ENCODE results near the gene OXCT1. TPM values are rescaled to one million over a fixed set of nuclear protein-coding genes. Genes with fewer than 3 reads are reported as not detected.

The OXCT1 gene
- total RNA-seq, 1 experiment from 2014 or later, result 20.6 TPM

- Mint-ChIP-seq H3K27ac (no peak overlapping the region), H3K9me3 (no peaks in the 10 kb centered on the region), H3K4me1 (no peaks in the 10 kb centered on the region), H3K4me3 (no peak overlapping the region), H3K36me3 (no peaks in the 10 kb centered on the region), H3K27me3 (ENCODE audit: low read depth) (no peaks in the 10 kb centered on the region)
- TF ChIP-seq ZNF263 (CRISPR knock-in tag; IDR thresholded peaks at IDR 0.05; ENCODE audit: low read depth), result no peak
- no peak for TF ChIP-seq ZNF232 (CRISPR knock-in tag; IDR thresholded peaks at IDR 0.05)
- TF ChIP-seq GRHL2 (CRISPR knock-in tag; IDR thresholded peaks at IDR 0.05; ENCODE audit: insufficient replicate concordance, severe bottlenecking), result no peak
- no peak for TF ChIP-seq RORB (CRISPR knock-in tag; IDR thresholded peaks at IDR 0.05)
- no peak for TF ChIP-seq ESRRA (CRISPR knock-in tag; IDR thresholded peaks at IDR 0.05; ENCODE audit: borderline replicate concordance)
- no peak for TF ChIP-seq ZNF219 (CRISPR knock-in tag; IDR thresholded peaks at IDR 0.05; ENCODE audit: borderline replicate concordance)
- TF ChIP-seq ELF4 (CRISPR knock-in tag; IDR thresholded peaks at IDR 0.05; ENCODE audit: low read depth), result no peak
- TF ChIP-seq NFE2L1 (CRISPR knock-in tag; IDR thresholded peaks at IDR 0.05), result no peak
- no peak for TF ChIP-seq ZNF317 (CRISPR knock-in tag; IDR thresholded peaks at IDR 0.05; ENCODE audit: borderline replicate concordance, low read depth)
- no peak for TF ChIP-seq STAT6 (CRISPR knock-in tag; conservative IDR thresholded peaks at IDR 0.05; ENCODE audit: low read depth)
- no peak for TF ChIP-seq IRF1 (CRISPR knock-in tag; IDR thresholded peaks at IDR 0.05)
- TF ChIP-seq, protein P1, sequence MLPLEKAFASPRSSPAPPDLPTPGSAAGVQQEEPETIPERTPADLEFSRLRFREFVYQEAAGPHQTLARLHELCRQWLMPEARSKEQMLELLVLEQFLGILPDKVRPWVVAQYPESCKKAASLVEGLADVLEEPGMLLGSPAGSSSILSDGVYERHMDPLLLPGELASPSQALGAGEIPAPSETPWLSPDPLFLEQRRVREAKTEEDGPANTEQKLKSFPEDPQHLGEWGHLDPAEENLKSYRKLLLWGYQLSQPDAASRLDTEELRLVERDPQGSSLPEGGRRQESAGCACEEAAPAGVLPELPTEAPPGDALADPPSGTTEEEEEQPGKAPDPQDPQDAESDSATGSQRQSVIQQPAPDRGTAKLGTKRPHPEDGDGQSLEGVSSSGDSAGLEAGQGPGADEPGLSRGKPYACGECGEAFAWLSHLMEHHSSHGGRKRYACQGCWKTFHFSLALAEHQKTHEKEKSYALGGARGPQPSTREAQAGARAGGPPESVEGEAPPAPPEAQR (CRISPR knock-in tag; IDR thresholded peaks at IDR 0.05), result no peak
- TF ChIP-seq ZNF423 (CRISPR knock-in tag; IDR thresholded peaks at IDR 0.05), result no peak
- TF ChIP-seq PRRX2 (CRISPR knock-in tag; IDR thresholded peaks at IDR 0.05), result no peak
- ChIA-PET CTCF (interaction anchor here (1.4 kb wide), 1 partner anchor 88 kb away, joined by 3 read pairs; no protein-coding TSS in a partner anchor), POLR2A (interaction anchor here (1.6 kb wide), 1 partner anchor 15 kb away, joined by 4 read pairs; no protein-coding TSS in a partner anchor)
- ATAC-seq, result no peak
- DNase-seq (ENCODE audit: low spot score), result no peak
These were observed 101.5 kb downstream of the OXCT1 start for GRCh38 chr5:41768692-41769091.

DNA sequence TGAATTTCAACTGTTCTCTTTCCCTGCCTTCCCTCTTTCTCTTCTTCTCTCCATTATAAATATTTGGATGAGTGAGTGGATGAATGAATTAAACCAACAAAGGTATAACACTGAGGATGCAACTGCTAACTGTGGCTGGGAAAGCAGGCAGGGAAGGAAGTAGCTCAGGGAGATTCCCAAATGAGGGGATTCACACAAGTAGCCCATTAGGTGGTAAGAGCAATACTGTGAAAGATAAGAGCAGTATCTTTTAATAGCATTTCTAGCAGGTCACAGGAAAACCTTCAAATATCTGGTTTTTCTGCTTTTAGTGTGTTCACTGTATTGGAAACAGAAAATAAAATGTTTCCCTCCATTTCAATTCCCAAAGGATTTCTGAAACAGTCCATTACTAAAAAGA lies 105.6 kb downstream of the OXCT1 start:
- H3K27ac Mint-ChIP-seq, result no peak overlapping the region
- ATAC-seq (no peak), DNase-seq (ENCODE audit: low spot score) (no peak)
- H3K4me1 Mint-ChIP-seq, result no peaks in the 10 kb centered on the region
- ChIA-PET POLR2A (no interaction called here), CTCF (no interaction called here)
- H3K27me3 Mint-ChIP-seq (ENCODE audit: low read depth), result no peaks in the 10 kb centered on the region
- H3K36me3 Mint-ChIP-seq, result no peaks in the 10 kb centered on the region
- H3K9me3 Mint-ChIP-seq, result no peaks in the 10 kb centered on the region
- no peak overlapping the region for H3K4me3 Mint-ChIP-seq
- TF ChIP-seq JAZF1 (CRISPR knock-in tag; IDR thresholded peaks at IDR 0.05), result no peak
- TF ChIP-seq, protein P2, sequence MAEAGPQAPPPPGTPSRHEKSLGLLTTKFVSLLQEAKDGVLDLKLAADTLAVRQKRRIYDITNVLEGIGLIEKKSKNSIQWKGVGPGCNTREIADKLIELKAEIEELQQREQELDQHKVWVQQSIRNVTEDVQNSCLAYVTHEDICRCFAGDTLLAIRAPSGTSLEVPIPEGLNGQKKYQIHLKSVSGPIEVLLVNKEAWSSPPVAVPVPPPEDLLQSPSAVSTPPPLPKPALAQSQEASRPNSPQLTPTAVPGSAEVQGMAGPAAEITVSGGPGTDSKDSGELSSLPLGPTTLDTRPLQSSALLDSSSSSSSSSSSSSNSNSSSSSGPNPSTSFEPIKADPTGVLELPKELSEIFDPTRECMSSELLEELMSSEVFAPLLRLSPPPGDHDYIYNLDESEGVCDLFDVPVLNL (CRISPR knock-in tag; IDR thresholded peaks at IDR 0.05; ENCODE audit: borderline replicate concordance, low read depth), result no peak
- no peak for TF ChIP-seq GRHL2 (CRISPR knock-in tag; IDR thresholded peaks at IDR 0.05; ENCODE audit: insufficient replicate concordance, severe bottlenecking)
- TF ChIP-seq, protein P3, sequence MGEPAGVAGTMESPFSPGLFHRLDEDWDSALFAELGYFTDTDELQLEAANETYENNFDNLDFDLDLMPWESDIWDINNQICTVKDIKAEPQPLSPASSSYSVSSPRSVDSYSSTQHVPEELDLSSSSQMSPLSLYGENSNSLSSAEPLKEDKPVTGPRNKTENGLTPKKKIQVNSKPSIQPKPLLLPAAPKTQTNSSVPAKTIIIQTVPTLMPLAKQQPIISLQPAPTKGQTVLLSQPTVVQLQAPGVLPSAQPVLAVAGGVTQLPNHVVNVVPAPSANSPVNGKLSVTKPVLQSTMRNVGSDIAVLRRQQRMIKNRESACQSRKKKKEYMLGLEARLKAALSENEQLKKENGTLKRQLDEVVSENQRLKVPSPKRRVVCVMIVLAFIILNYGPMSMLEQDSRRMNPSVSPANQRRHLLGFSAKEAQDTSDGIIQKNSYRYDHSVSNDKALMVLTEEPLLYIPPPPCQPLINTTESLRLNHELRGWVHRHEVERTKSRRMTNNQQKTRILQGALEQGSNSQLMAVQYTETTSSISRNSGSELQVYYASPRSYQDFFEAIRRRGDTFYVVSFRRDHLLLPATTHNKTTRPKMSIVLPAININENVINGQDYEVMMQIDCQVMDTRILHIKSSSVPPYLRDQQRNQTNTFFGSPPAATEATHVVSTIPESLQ (CRISPR knock-in tag; IDR thresholded peaks at IDR 0.05), result no peak
- TF ChIP-seq TEAD4 (CRISPR knock-in tag; IDR thresholded peaks at IDR 0.05), result no peak
- TF ChIP-seq, protein P4, sequence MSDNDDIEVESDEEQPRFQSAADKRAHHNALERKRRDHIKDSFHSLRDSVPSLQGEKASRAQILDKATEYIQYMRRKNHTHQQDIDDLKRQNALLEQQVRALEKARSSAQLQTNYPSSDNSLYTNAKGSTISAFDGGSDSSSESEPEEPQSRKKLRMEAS (CRISPR knock-in tag; IDR thresholded peaks at IDR 0.05), result no peak
- no peak for TF ChIP-seq ERG (CRISPR knock-in tag; IDR thresholded peaks at IDR 0.05)
- TF ChIP-seq KAT7 (CRISPR knock-in tag; IDR thresholded peaks at IDR 0.05; ENCODE audit: borderline replicate concordance), result no peak
- TF ChIP-seq SMAD3 (CRISPR knock-in tag; IDR thresholded peaks at IDR 0.05; ENCODE audit: borderline replicate concordance), result no peak
- TF ChIP-seq MLX (CRISPR knock-in tag; IDR thresholded peaks at IDR 0.05), result no peak
- TF ChIP-seq ZNF396 (CRISPR knock-in tag; IDR thresholded peaks at IDR 0.05; ENCODE audit: borderline replicate concordance), result no peak
- TF ChIP-seq RELA (CRISPR knock-in tag; IDR thresholded peaks at IDR 0.05; ENCODE audit: borderline replicate concordance), result no peak

Measured in WTC11 (cell line).